Neuronal stem cell (in vitro differentiated cells): ENCODE measurements around the gene TPX2.

ENCODE experiments used
- DNase-seq: peaks from one replicate; pipeline ENCODE4 v3.0.0-alpha.2; 2013; ENCODE audit warnings: low spot score
- H2AFZ ChIP-seq: one replicate; pipeline ENCODE4 v1.6.1; 2013; ENCODE audit warnings: mild to moderate bottlenecking, low read length, inconsistent platforms
- H2AK5ac ChIP-seq: 2 replicates; pipeline ENCODE4 v1.6.1; 2013; ENCODE audit warnings: low read depth, mild to moderate bottlenecking, inconsistent platforms, low read length, moderate library complexity, mixed read lengths
- H2BK120ac ChIP-seq: 2 replicates; pipeline ENCODE4 v1.6.1; 2013; ENCODE audit warnings: low read depth, mild to moderate bottlenecking, inconsistent platforms, low read length, moderate library complexity, mixed read lengths
- H2BK12ac ChIP-seq: one replicate; pipeline ENCODE4 v1.6.1; 2013; ENCODE audit warnings: low read length, inconsistent platforms
- H2BK15ac ChIP-seq: 2 replicates; pipeline ENCODE4 v1.6.1; 2013; ENCODE audit warnings: mild to moderate bottlenecking, low read length, inconsistent platforms, mixed read lengths
- H2BK5ac ChIP-seq: one replicate; pipeline ENCODE4 v1.6.1; 2013; ENCODE audit warnings: inconsistent platforms, mild to moderate bottlenecking, low read length, moderate library complexity
- H3K14ac ChIP-seq: one replicate; pipeline ENCODE4 v1.6.1; 2013; ENCODE audit warnings: low read length, inconsistent platforms
- H3K18ac ChIP-seq: 2 replicates; pipeline ENCODE4 v1.6.1; 2013; ENCODE audit warnings: low read length, inconsistent platforms
- H3K23ac ChIP-seq: 2 replicates; pipeline ENCODE4 v1.6.1; 2013; ENCODE audit warnings: low read depth, mild to moderate bottlenecking, mixed read lengths, low read length, inconsistent platforms; ENCODE audit not compliant: poor library complexity
- H3K27ac ChIP-seq: replicated peaks from 3 replicates; pipeline ENCODE4 v1.5.1; 2013; ENCODE audit warnings: low read length, inconsistent platforms
- H3K27me3 ChIP-seq, 3 experiments: 2 replicates each; pipeline ENCODE4 v1.6.1; 2013; ENCODE audit warnings: low read length in 3 of 3, mild to moderate bottlenecking in 2 of 3, inconsistent platforms in 1 of 3, low read depth in 1 of 3, mixed read lengths in 1 of 3, moderate library complexity in 1 of 3; ENCODE audit not compliant: control insufficient read depth in 3 of 3, insufficient read depth in 3 of 3
- H3K36me3 ChIP-seq, 2 donors: replicated peaks in 1 of 2; 2 replicates each; pipeline ENCODE4 v1.6.1; 2013; ENCODE audit warnings: low read length in 2 of 2; ENCODE audit not compliant: control insufficient read depth in 2 of 2, insufficient read depth in 2 of 2
- H3K4ac ChIP-seq: 2 replicates; pipeline ENCODE4 v1.6.1; 2013; ENCODE audit warnings: inconsistent platforms, mild to moderate bottlenecking, low read length, moderate library complexity
- H3K4me1 ChIP-seq, 2 donors: 1 replicate in 1 of 2; 2 replicates in 1 of 2; pipeline ENCODE4 v1.6.1; 2013; ENCODE audit warnings: low read length in 2 of 2, low read depth in 1 of 2; ENCODE audit not compliant: control insufficient read depth in 2 of 2, insufficient read depth in 1 of 2
- H3K4me2 ChIP-seq: one replicate; pipeline ENCODE4 v1.6.1; 2013; ENCODE audit warnings: mild to moderate bottlenecking, low read length, inconsistent platforms; ENCODE audit not compliant: insufficient read depth, poor library complexity, severe bottlenecking
- H3K4me3 ChIP-seq, 2 donors: 2 replicates each; pipeline ENCODE4 v1.5.1; 2013; ENCODE audit warnings: low read length in 2 of 2, mild to moderate bottlenecking in 2 of 2, inconsistent platforms in 1 of 2, moderate library complexity in 1 of 2
- H3K79me1 ChIP-seq: one replicate; pipeline ENCODE4 v1.6.1; 2013; ENCODE audit warnings: low read depth, mild to moderate bottlenecking, inconsistent platforms, low read length, moderate library complexity
- H3K9ac ChIP-seq: one replicate; pipeline ENCODE4 v1.6.1; 2013; ENCODE audit warnings: mild to moderate bottlenecking, low read depth, low read length, inconsistent platforms; ENCODE audit not compliant: poor library complexity
- H3K9me3 ChIP-seq, 2 donors: replicated peaks in 1 of 2; 2 replicates each; pipeline versions ENCODE3 to v1.6.1; 2013; ENCODE audit warnings: low read length in 2 of 2, mild to moderate bottlenecking in 2 of 2, inconsistent platforms in 1 of 2, low read depth in 1 of 2, mixed read lengths in 1 of 2, moderate library complexity in 1 of 2; ENCODE audit not compliant: control insufficient read depth in 2 of 2, insufficient read depth in 1 of 2
- H4K8ac ChIP-seq: one replicate; pipeline ENCODE4 v1.6.1; 2013; ENCODE audit warnings: low read depth, mild to moderate bottlenecking, inconsistent platforms, low read length, moderate library complexity
- H4K91ac ChIP-seq: one replicate; pipeline ENCODE4 v1.6.1; 2013; ENCODE audit warnings: low read length, low read depth, mild to moderate bottlenecking, inconsistent platforms; ENCODE audit not compliant: poor library complexity
- WGBS, 2 donors: extraction: QIAGEN DNeasy Blood & Tissue Kit; methylation state at CpG; one replicate each; pipeline ENCODE4 v1.1.7; 2013; ENCODE audit warnings: missing lambda C conversion rate in 2 of 2, mixed read lengths in 1 of 2; ENCODE audit not compliant: insufficient read length in 2 of 2, insufficient replicate concordance in 1 of 2; ENCODE audit errors: extremely low coverage in 2 of 2; 5-methylcytosine and 5-hydroxymethylcytosine counted together

Gene TPX2

DNA sequence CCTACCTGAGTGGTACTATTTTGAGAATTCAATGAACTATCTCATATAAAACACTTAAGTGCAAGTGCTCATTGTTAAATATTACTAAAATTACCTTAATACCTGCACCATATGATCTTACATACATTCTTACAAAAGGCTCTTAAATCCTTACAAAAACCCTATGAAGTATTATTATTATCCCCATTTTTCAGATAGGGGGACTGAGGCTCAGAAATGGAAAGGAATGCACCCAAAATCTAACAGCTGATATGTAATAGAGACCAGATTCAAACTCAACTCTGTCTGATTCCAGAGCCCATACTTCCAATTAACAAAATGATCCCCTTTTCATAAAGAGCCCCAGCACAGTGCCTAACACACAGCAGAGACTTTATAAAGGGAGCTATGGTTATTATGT lies 33.9 kb upstream of the TPX2 start:
- no peak overlapping the region for H2BK12ac ChIP-seq
- no peak overlapping the region for H2BK5ac ChIP-seq
- H2AK5ac ChIP-seq, result no peak overlapping the region
- H3K18ac ChIP-seq, result no peak overlapping the region
- peaks cover 5 to 69% of the 10 kb centered on the region in 2 donors for H3K36me3 ChIP-seq
- no peak overlapping the region for H2BK120ac ChIP-seq
- no peak overlapping the region for H3K4ac ChIP-seq
- no peaks in the 10 kb centered on the region for H3K9me3 ChIP-seq
- H3K4me3 ChIP-seq, result no peak overlapping the region
- no peak overlapping the region for H3K27ac ChIP-seq
- H4K91ac ChIP-seq, result no peak overlapping the region
- no peak overlapping the region for H2BK15ac ChIP-seq
- H3K4me2 ChIP-seq, result no peak overlapping the region
- H3K14ac ChIP-seq, result no peak overlapping the region
- H2AFZ ChIP-seq, result no peak overlapping the region
- no peak overlapping the region for H4K8ac ChIP-seq
- DNase-seq, result no peak
- no peak overlapping the region for H3K9ac ChIP-seq
- no peaks in the 10 kb centered on the region for H3K27me3 ChIP-seq
- peaks cover 3% of the 10 kb centered on the region for H3K79me1 ChIP-seq
- peaks cover 0 to 2% of the 10 kb centered on the region in 2 donors for H3K4me1 ChIP-seq
- H3K23ac ChIP-seq, result no peak overlapping the region

DNA sequence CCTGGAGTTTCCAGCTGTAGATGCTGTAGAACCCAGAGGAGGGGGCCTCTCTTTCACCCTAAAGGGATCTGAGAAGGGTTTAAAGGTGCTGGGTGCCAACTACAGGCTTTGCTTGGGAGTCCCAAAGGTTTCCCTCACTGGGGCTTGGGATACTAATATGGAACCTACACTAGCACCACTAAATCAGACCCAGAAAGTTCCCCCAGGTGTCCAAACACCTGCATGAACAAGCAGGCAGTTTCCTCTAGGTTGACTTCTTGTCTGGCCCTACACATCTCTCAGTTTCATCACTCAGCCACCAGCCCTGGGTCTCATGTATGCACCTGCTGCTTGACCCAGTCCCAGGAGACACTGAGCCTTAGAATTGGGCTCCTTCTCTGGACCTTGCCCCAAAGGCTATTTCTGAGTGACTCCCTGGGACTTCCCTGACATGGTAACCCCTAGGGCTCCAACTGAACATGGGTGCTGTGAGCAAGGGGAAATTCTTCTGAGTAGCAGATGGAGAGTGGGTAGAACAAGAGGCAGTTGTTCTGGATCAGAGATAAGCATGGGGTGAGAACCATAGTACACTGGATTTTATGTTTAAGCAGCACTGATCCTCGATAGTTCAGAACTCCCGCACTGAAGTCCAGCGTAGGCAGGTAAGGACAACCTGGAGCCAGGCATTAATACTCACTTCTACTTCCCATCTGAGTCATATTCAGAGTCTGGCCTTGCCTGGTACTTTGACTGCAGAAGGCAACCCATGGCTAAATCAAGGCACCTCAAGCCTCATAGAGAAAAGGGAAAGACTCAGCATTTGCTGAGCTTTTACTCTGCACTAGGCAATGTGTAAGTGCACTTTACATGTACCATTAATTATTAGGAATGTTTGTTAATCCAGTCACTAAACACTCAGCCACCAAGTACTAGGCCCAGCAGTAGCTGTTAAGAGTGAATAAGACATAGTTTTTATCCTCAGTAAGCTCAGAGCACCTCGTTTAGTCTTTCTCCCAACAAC lies 33.2 kb upstream of the TPX2 start:
- no peak for DNase-seq
- H3K36me3 ChIP-seq, result peaks cover 5 to 72% of the 10 kb centered on the region in 2 donors
- no peak overlapping the region for H3K4me2 ChIP-seq
- peaks cover 7% of the 10 kb centered on the region for H3K79me1 ChIP-seq
- no peak overlapping the region for H3K4me3 ChIP-seq
- H2BK15ac ChIP-seq, result no peak overlapping the region
- H3K4ac ChIP-seq, result no peak overlapping the region
- no peaks in the 10 kb centered on the region for H3K27me3 ChIP-seq
- no peak overlapping the region for H2BK120ac ChIP-seq
- H2AK5ac ChIP-seq, result no peak overlapping the region
- no peak overlapping the region for H3K27ac ChIP-seq
- no peak overlapping the region for H4K8ac ChIP-seq
- WGBS, 2 donors, result no CpG with 5 or more reads among the region's 4 CpGs
- H3K4me1 ChIP-seq, result peaks cover 0 to 2% of the 10 kb centered on the region in 2 donors
- H2AFZ ChIP-seq, result no peak overlapping the region
- H2BK5ac ChIP-seq, result no peak overlapping the region
- H2BK12ac ChIP-seq, result no peak overlapping the region
- no peaks in the 10 kb centered on the region for H3K9me3 ChIP-seq
- no peak overlapping the region for H4K91ac ChIP-seq
- no peak overlapping the region for H3K18ac ChIP-seq
- H3K14ac ChIP-seq, result no peak overlapping the region
- no peak overlapping the region for H3K9ac ChIP-seq
- H3K23ac ChIP-seq, result no peak overlapping the region

DNA sequence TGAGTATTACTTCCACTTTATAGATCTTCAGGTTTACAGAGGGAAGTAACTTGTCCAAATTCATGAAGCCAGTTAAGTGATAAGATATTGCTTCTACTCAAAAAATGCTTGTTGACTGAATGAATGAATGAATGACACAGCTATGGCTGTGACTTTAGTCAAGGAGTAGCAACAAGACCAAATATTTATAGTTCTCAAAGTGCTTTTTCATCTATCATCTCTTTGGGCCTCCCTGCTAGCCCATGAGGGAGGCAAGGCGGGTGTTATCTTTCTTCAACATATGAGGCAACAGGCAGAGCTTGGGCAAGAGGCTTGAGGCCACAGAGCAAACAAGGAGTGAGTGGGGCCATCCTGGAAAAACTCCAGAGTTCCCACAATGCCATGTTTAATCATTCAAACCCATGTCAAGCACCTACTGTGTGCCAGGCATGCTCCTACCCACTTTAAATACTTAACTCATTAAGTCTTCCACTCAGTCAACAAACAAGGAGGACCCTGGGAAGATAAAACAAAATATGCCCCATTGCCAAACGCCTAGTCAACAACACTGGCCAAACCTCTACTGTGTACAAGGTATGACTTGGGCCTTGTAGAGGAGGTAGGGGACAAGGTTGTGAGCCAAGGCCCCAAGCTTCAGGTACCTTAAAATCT lies 32.4 kb upstream of the TPX2 start:
- H3K23ac ChIP-seq, result no peak overlapping the region
- H3K27ac ChIP-seq, result no peak overlapping the region
- H2BK12ac ChIP-seq, result no peak overlapping the region
- no peak overlapping the region for H2AFZ ChIP-seq
- H3K14ac ChIP-seq, result no peak overlapping the region
- H3K4me1 ChIP-seq, result peaks cover 0 to 2% of the 10 kb centered on the region in 2 donors
- H3K4ac ChIP-seq, result no peak overlapping the region
- no peak overlapping the region for H3K9ac ChIP-seq
- H3K4me3 ChIP-seq, result no peak overlapping the region
- H3K18ac ChIP-seq, result no peak overlapping the region
- H3K9me3 ChIP-seq, result no peaks in the 10 kb centered on the region
- H2BK15ac ChIP-seq, result no peak overlapping the region
- H2AK5ac ChIP-seq, result no peak overlapping the region
- no peak overlapping the region for H3K4me2 ChIP-seq
- H4K8ac ChIP-seq, result no peak overlapping the region
- H4K91ac ChIP-seq, result no peak overlapping the region
- peaks cover 5 to 74% of the 10 kb centered on the region in 2 donors for H3K36me3 ChIP-seq
- H3K27me3 ChIP-seq, result no peaks in the 10 kb centered on the region
- H2BK120ac ChIP-seq, result no peak overlapping the region
- no peak overlapping the region for H2BK5ac ChIP-seq
- DNase-seq, result no peak
- H3K79me1 ChIP-seq, result peaks cover 7% of the 10 kb centered on the region
- WGBS, 2 donors, result no CpG with 5 or more reads among the region's 2 CpGs

- H2BK15ac ChIP-seq, result no peak overlapping the region
- no peak overlapping the region for H2AFZ ChIP-seq
- no peak overlapping the region for H2AK5ac ChIP-seq
- no peak overlapping the region for H3K4ac ChIP-seq
- H3K9me3 ChIP-seq, result no peaks in the 10 kb centered on the region
- no peak overlapping the region for H4K91ac ChIP-seq
- H3K4me1 ChIP-seq, result peaks cover 4 to 6% of the 10 kb centered on the region in 2 donors
- DNase-seq, result no peak
- H3K9ac ChIP-seq, result no peak overlapping the region
- H3K27ac ChIP-seq, result no peak overlapping the region
- H3K27me3 ChIP-seq, result no peaks in the 10 kb centered on the region
- H3K14ac ChIP-seq, result no peak overlapping the region
- peaks cover 7% of the 10 kb centered on the region for H3K79me1 ChIP-seq
- no peak overlapping the region for H3K18ac ChIP-seq
- no peak overlapping the region for H2BK5ac ChIP-seq
- no peak overlapping the region for H3K4me2 ChIP-seq
- no peak overlapping the region for H3K23ac ChIP-seq
- no peak overlapping the region for H3K4me3 ChIP-seq
- no peak overlapping the region for H2BK120ac ChIP-seq
- H3K36me3 ChIP-seq, result peaks cover 5 to 75% of the 10 kb centered on the region in 2 donors
- H2BK12ac ChIP-seq, result no peak overlapping the region
- no CpG with 5 or more reads among the region's 5 CpGs for WGBS, 2 donors
- no peak overlapping the region for H4K8ac ChIP-seq
Observed at GRCh38 chr20:31707258-31707615, 31.9 kb upstream of the TPX2 start.
